SK-N-SH (cell line): ENCODE data around the gene CDH15. TPM values are rescaled to one million over a fixed set of nuclear protein-coding genes. Genes with fewer than 3 reads are reported as not detected.

ENCODE experiments used
- CTCF ChIA-PET: fragments of 300-600, 350-600 bp; formaldehyde crosslinking; extraction: SDS; loops from one replicate; lab custom pipeline; 2021; lab: Yijun Ruan, JAX
- POLR2A ChIA-PET: fragments of 350-600 bp; sonication (Branson Sonifier 250); formaldehyde crosslinking; extraction: SDS; loops from one replicate; lab custom pipeline; 2020; ENCODE audit warnings: antibody characterized with exemption, inconsistent platforms; lab: Yijun Ruan, JAX
- DNase-seq: peaks from one replicate; pipeline ENCODE4 v3.0.0; 2012
- H2AFZ ChIP-seq: fragments of 200-600 bp; sonication (generic); 2 replicates; pipeline ENCODE4 v1.8.1; 2016; ENCODE audit warnings: antibody characterized with exemption, mild to moderate bottlenecking, low read depth
- H3F3A ChIP-seq: fragments of 200-600 bp; sonication (generic); replicated peaks from 2 replicates; pipeline ENCODE3; 2016; ENCODE audit warnings: antibody characterized with exemption, mild to moderate bottlenecking; ENCODE audit not compliant: insufficient read depth
- H3K27ac ChIP-seq, 2 experiments: fragments of 200-500 bp in 1 of 2; fragments of 200-600 bp in 1 of 2; sonication (Bioruptor generic) in 1 of 2; sonication (generic), shearing (Covaris generic) in 1 of 2; 2 replicates each; pipeline versions ENCODE4 v1.5.1 to v1.6.1; 2014 to 2016; ENCODE audit warnings: low read depth in 2 of 2, inconsistent platforms in 1 of 2, low read length in 1 of 2, mild to moderate bottlenecking in 1 of 2, mixed read lengths in 1 of 2
- H3K27me3 ChIP-seq: fragments of 200-600 bp; sonication (generic), shearing (Covaris generic); 2 replicates; pipeline ENCODE4 v1.6.1; 2016; ENCODE audit warnings: mixed run types; ENCODE audit not compliant: insufficient read depth
- H3K36me3 ChIP-seq, 2 experiments: fragments of 200-500 bp in 1 of 2; fragments of 200-600 bp in 1 of 2; sonication (Bioruptor generic) in 1 of 2; sonication (generic) in 1 of 2; replicated peaks in 1 of 2; 2 replicates each; pipeline versions ENCODE3 to v1.5.1; 2014 to 2016; ENCODE audit warnings: low read length in 1 of 2, mild to moderate bottlenecking in 1 of 2; ENCODE audit not compliant: insufficient read depth in 2 of 2, control insufficient read depth in 1 of 2
- H3K4me1 ChIP-seq, 2 experiments: fragments of 200-500 bp in 1 of 2; fragments of 200-600 bp in 1 of 2; sonication (Bioruptor generic) in 1 of 2; sonication (generic), shearing (Covaris generic) in 1 of 2; 2 replicates each; pipeline versions ENCODE4 v1.5.1 to v1.6.1; 2014 to 2016; ENCODE audit warnings: low read depth in 1 of 2, low read length in 1 of 2, mixed run types in 1 of 2; ENCODE audit not compliant: insufficient read depth in 2 of 2, control insufficient read depth in 1 of 2
- H3K4me2 ChIP-seq: fragments of 200-600 bp; sonication (generic), shearing (Covaris generic); 2 replicates; pipeline ENCODE4 v1.6.1; 2017; ENCODE audit warnings: mixed run types
- H3K4me3 ChIP-seq, 2 experiments: fragments of 200-500 bp in 1 of 2; fragments of 200-600 bp in 1 of 2; sonication (Bioruptor generic) in 1 of 2; sonication (generic), shearing (Covaris generic) in 1 of 2; 2 replicates each; pipeline versions ENCODE4 v1.5.1 to v1.8.1; 2014 to 2016; ENCODE audit warnings: low read depth in 2 of 2, inconsistent platforms in 1 of 2, low read length in 1 of 2, mild to moderate bottlenecking in 1 of 2, mixed read lengths in 1 of 2, moderate library complexity in 1 of 2
- H3K79me2 ChIP-seq: fragments of 200-600 bp; sonication (generic); 2 replicates; pipeline ENCODE4 v1.8.1; 2017; ENCODE audit warnings: mild to moderate bottlenecking; ENCODE audit not compliant: insufficient read depth
- H3K9ac ChIP-seq: fragments of 200-600 bp; sonication (generic); 2 replicates; pipeline ENCODE4 v1.6.1; 2017; ENCODE audit warnings: mixed run types
- H3K9me2 ChIP-seq: fragments of 200-600 bp; sonication (generic); 2 replicates; pipeline ENCODE4 v1.6.1; 2017; ENCODE audit warnings: mixed run types
- H3K9me3 ChIP-seq: fragments of 200-600 bp; sonication (generic); 2 replicates; pipeline ENCODE4 v1.6.1; 2017; ENCODE audit warnings: mixed run types, mild to moderate bottlenecking, moderate library complexity
- H4K20me1 ChIP-seq: fragments of 200-600 bp; sonication (generic); 2 replicates; pipeline ENCODE4 v1.6.1; 2017; ENCODE audit warnings: mild to moderate bottlenecking, mixed run types; ENCODE audit not compliant: insufficient read depth
- CHD2 ChIP-seq: fragments of 150-350 bp; IDR thresholded peaks from 2 replicates; pipeline ENCODE4 v1.6.1; 2018; ENCODE audit warnings: low read length; ENCODE audit not compliant: partially characterized antibody
- CTCF ChIP-seq: fragments of 200-600 bp; sonication (generic); IDR thresholded peaks from 2 replicates; pipeline ENCODE4 v1.6.1; 2017; ENCODE audit warnings: antibody characterized with exemption, mild to moderate bottlenecking, moderate library complexity
- EP300 ChIP-seq, 2 experiments: IDR thresholded peaks; 2 replicates each; pipeline versions ENCODE4 v1.4.0 to v1.6.1; 2012; ENCODE audit warnings: borderline replicate concordance in 1 of 2, low read depth in 1 of 2, low read length in 1 of 2
- EZH2phosphoT487 ChIP-seq: fragments of 200-600 bp; sonication (generic); IDR thresholded peaks from 2 replicates; pipeline ENCODE4 v1.6.1; 2017; ENCODE audit warnings: low read depth, mixed run types, mild to moderate bottlenecking, antibody characterized with exemption, moderate library complexity, borderline replicate concordance
- FOSL2 ChIP-seq: IDR thresholded peaks from 2 replicates; pipeline ENCODE4 v1.4.0; 2012; ENCODE audit warnings: low read depth, mild to moderate bottlenecking, moderate library complexity, borderline replicate concordance
- FOXJ3 ChIP-seq: sonication (generic); formaldehyde crosslinking; IDR thresholded peaks from 2 replicates; pipeline ENCODE4 v1.5.1; 2020; ENCODE audit warnings: mild to moderate bottlenecking, missing genetic modification reagents
- MAX ChIP-seq: IDR thresholded peaks from 2 replicates; pipeline ENCODE4 v1.4.0; 2012; ENCODE audit warnings: low read depth
- MEF2A ChIP-seq: IDR thresholded peaks from 2 replicates; pipeline ENCODE4 v1.4.0; 2012; ENCODE audit warnings: low read depth, borderline replicate concordance
- NFIC ChIP-seq: IDR thresholded peaks from 2 replicates; pipeline ENCODE4 v1.4.0; 2012; ENCODE audit warnings: borderline replicate concordance
- PBX3 ChIP-seq: IDR thresholded peaks from 2 replicates; pipeline ENCODE4; 2012
- REST ChIP-seq: IDR thresholded peaks from 2 replicates; pipeline ENCODE4 v1.6.1; 2012; ENCODE audit warnings: mild to moderate bottlenecking, low read depth, low read length, moderate library complexity
- RFX5 ChIP-seq: IDR thresholded peaks from 2 replicates; pipeline ENCODE4 v1.6.1; 2012; ENCODE audit warnings: mild to moderate bottlenecking, improper control_type of control experiment, low read length
- SMC3 ChIP-seq: IDR thresholded peaks from 2 replicates; pipeline ENCODE4 v1.6.1; 2012; ENCODE audit warnings: low read depth, low read length, improper control_type of control experiment
- TCF12 ChIP-seq: IDR thresholded peaks from 2 replicates; pipeline ENCODE4 v1.4.0; 2012
- TEAD4 ChIP-seq: IDR thresholded peaks from 2 replicates; pipeline ENCODE4 v1.4.0; 2012; ENCODE audit warnings: mild to moderate bottlenecking, borderline replicate concordance; ENCODE audit not compliant: insufficient read depth
- USF2 ChIP-seq: fragments of 150-350 bp; IDR thresholded peaks from 2 replicates; pipeline ENCODE4 v1.6.1; 2017; ENCODE audit warnings: antibody characterized with exemption, low read length, low read depth, borderline replicate concordance
- YY1 ChIP-seq: IDR thresholded peaks from 2 replicates; pipeline ENCODE4 v1.4.0; 2012; ENCODE audit warnings: low read depth, mild to moderate bottlenecking
- WGBS: methylation state at CpG from one replicate; pipeline ENCODE4 v1.1.6; 2017; ENCODE audit warnings: low lambda C conversion rate; 5-methylcytosine and 5-hydroxymethylcytosine counted together
- polyA plus RNA-seq, 3 experiments: library from polyadenylated mRNA; depleted of rRNA; stranded (reverse); fragments of >200 nt; gene quantifications; 2 replicates each; pipeline ENCODE4 v1.2.3, GENCODE V29; 2012

CDH15 gene
- polyA plus RNA-seq, 1 of the 3 experiments (the other 2 are of a cell fraction), result 0.03 TPM

- H2AFZ ChIP-seq, result no peak overlapping the region
- H3K9me2 ChIP-seq, result no peaks in the 10 kb centered on the region
- peaks cover 53% of the 10 kb centered on the region for H3K27me3 ChIP-seq
- H3K4me1 ChIP-seq, result no peaks in the 10 kb centered on the region
- no peak overlapping the region for H3K27ac ChIP-seq
- H3K79me2 ChIP-seq, result no peaks in the 10 kb centered on the region
- no peak overlapping the region for H3K4me3 ChIP-seq
- no peaks in the 10 kb centered on the region for H3K36me3 ChIP-seq
- H3K4me2 ChIP-seq, result no peak overlapping the region
- no peak overlapping the region for H3K9ac ChIP-seq
- CTCF ChIA-PET, result interaction anchor here (0.6 to 1.7 kb wide), 5 partner anchors 17 to 429 kb away, joined by 3 to 4 read pairs (median 3); partner anchors contain the start of genes GALNS and TRAPPC2L
- H3F3A ChIP-seq, result peaks cover 19% of the 10 kb centered on the region
- peaks cover 10% of the 10 kb centered on the region; the same call in 1 of the 2 replicates for H4K20me1 ChIP-seq
- POLR2A ChIA-PET, result no interaction called here
- DNase-seq, result no peak
- no peak for TF ChIP-seq YY1
- no peak for TF ChIP-seq TCF12
- TF ChIP-seq REST, result no peak
- no peak for TF ChIP-seq FOSL2
- no peak for TF ChIP-seq FOXJ3
- TF ChIP-seq MAX, result no peak
- TF ChIP-seq PBX3, result no peak
- no peak for TF ChIP-seq CHD2
- no peak for TF ChIP-seq MEF2A
- no peak for TF ChIP-seq TEAD4
- no peak for TF ChIP-seq EZH2phosphoT487
- 32% methylated on average over 7 of the region's 9 CpGs for WGBS
- H3K9me3 ChIP-seq, result no peaks in the 10 kb centered on the region
Observed at GRCh38 chr16:89184677-89184932, 13.1 kb downstream of the CDH15 start.

- Histone ChIP-seq H3K27me3 (peaks cover 53% of the 10 kb centered on the region), H3K9ac (no peak overlapping the region), H3F3A (peaks cover 19% of the 10 kb centered on the region), H3K9me2 (no peaks in the 10 kb centered on the region), H3K9me3 (no peaks in the 10 kb centered on the region), H3K27ac (no peak overlapping the region), H3K79me2 (no peaks in the 10 kb centered on the region), H3K4me3 (no peak overlapping the region), H3K36me3 (no peaks in the 10 kb centered on the region), H4K20me1 (peaks cover 10% of the 10 kb centered on the region; the same call in 1 of the 2 replicates), H3K4me1 (no peaks in the 10 kb centered on the region), H2AFZ (no peak overlapping the region), H3K4me2 (no peak overlapping the region)
- ChIA-PET POLR2A (no interaction called here), CTCF (interaction anchor here (0.6 to 1.7 kb wide), 6 partner anchors 16 to 430 kb away, joined by 3 to 4 read pairs (median 3); partner anchors contain the start of genes GALNS and TRAPPC2L)
- DNase-seq, result no peak
- WGBS, result 27% methylated on average over 22 of the region's 48 CpGs
- TF ChIP-seq TCF12 (no peak), CTCF (no peak), NFIC (no peak), YY1 (no peak), CHD2 (no peak), EZH2phosphoT487 (no peak), FOSL2 (no peak), RFX5 (no peak), USF2 (no peak), EP300 (IDR thresholded peaks at IDR 0.05; ENCODE audit: borderline replicate concordance in 1 of 2, low read depth in 1 of 2, low read length in 1 of 2) (no peak), SMC3 (no peak)
Observed at GRCh38 chr16:89184933-89185794, 13.6 kb downstream of the CDH15 start.
